Nephron progenitor cell (in vitro differentiated cells): Measurements from ENCODE around the gene GRK5.

ENCODE experiments used
- DNase-seq: peaks from one replicate; pipeline ENCODE4 v3.0.0; 2021
- H3K27ac Mint-ChIP-seq: 2 replicates; pipeline ENCODE4 v1.8.0; 2021; ENCODE audit warnings: mild to moderate bottlenecking, moderate library complexity, mixed read lengths
- H3K27me3 Mint-ChIP-seq: 2 replicates; pipeline ENCODE4 v1.8.0; 2021; ENCODE audit warnings: mild to moderate bottlenecking, low read depth, mixed read lengths; ENCODE audit not compliant: poor library complexity
- H3K36me3 Mint-ChIP-seq: 2 replicates; pipeline ENCODE4 v1.8.0; 2021; ENCODE audit warnings: low read depth, mixed read lengths
- H3K4me1 Mint-ChIP-seq: 2 replicates; pipeline ENCODE4 v1.8.0; 2021; ENCODE audit warnings: mixed read lengths
- H3K4me3 Mint-ChIP-seq: 2 replicates; pipeline ENCODE4 v1.8.0; 2021; ENCODE audit warnings: mild to moderate bottlenecking, moderate library complexity, mixed read lengths
- H3K9me3 Mint-ChIP-seq: 2 replicates; pipeline ENCODE4 v1.8.0; 2021; ENCODE audit warnings: mild to moderate bottlenecking, moderate library complexity, mixed read lengths
- CTCF ChIP-seq: fragments of 200-600 bp; sonication (generic); IDR thresholded peaks from 2 replicates; pipeline ENCODE4 v1.5.0; 2021; ENCODE audit warnings: antibody characterized with exemption

Gene GRK5

DNA sequence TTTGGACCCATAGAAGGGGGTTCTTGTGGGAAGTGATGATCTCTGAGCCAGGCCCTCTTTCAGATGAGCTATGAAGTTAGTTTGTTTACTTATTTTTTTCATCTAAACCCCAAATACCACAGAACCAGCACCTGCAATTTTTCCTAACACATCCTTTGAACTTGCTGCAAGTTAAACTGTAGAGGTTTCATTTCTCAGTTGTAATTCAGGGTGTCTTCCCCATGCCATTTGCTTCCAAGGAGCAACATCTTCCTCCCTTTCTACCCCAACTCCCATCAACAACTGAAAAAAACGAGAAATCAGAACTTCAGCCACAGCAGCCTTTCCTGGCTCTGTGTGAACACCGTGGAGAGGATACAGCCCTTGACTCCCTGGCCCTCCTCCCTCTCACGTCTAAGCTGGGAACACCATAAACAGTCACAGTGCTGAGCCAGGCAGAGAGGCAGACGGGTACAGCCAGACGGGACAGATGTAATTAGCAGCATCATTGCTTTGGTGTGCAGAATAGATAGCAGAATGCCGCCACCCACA is 271.5 kb downstream of the GRK5 start:
- Mint-ChIP-seq H3K9me3 (peaks cover 7% of the 10 kb centered on the region), H3K27ac (no peak overlapping the region), H3K36me3 (no peaks in the 10 kb centered on the region), H3K4me3 (no peak overlapping the region), H3K4me1 (peaks cover 28% of the 10 kb centered on the region), H3K27me3 (peaks cover 39% of the 10 kb centered on the region)
- DNase-seq: no peak
- no peak for TF ChIP-seq CTCF

DNA sequence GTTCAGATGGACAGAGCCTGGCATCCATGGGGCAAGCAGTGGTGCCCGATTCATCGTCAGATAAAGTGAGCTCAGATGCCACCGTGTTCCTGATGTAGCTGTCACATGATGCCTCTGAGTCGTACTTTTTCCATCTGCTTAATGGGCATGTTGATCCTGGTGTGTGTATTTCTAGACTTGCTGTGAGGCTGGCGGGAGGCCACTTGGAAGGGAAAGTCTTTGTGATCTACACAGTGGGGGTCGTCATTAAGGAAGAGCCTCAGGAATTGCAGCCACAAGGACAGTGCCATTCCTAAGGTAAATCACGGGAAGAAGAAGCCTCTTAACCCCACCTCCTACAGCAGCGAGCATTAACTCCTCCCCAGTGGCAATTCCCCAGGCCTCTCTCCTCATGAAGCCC is 272.2 kb downstream of the GRK5 start:
- Mint-ChIP-seq H3K36me3 (no peaks in the 10 kb centered on the region), H3K9me3 (peaks cover 4% of the 10 kb centered on the region), H3K27me3 (peaks cover 39% of the 10 kb centered on the region), H3K4me1 (peaks cover 28% of the 10 kb centered on the region), H3K27ac (no peak overlapping the region), H3K4me3 (no peak overlapping the region)
- no peak for DNase-seq
- TF ChIP-seq CTCF: no peak

DNA sequence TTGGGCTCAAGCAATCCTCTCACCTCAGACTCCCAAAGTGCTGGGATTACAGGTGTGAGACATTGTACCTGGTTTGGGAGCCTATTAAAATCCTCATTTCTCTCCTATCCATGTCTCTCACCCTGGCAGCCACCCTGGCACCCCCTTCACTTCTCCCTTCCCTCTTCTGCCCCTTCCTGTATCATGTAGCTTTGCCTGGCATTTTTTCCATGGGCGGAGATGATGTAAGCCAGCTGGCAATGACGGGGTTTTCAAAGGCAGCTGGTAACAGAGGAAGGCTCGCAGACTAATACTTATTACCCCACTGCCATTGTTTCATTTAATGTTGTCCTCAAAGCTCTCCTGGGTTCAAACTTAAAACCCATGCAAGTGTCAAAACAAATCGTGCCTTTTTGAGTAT is 273.3 kb downstream of the GRK5 start:
- no peak for DNase-seq
- Mint-ChIP-seq H3K9me3 (no peaks in the 10 kb centered on the region), H3K27ac (no peak overlapping the region)

DNA sequence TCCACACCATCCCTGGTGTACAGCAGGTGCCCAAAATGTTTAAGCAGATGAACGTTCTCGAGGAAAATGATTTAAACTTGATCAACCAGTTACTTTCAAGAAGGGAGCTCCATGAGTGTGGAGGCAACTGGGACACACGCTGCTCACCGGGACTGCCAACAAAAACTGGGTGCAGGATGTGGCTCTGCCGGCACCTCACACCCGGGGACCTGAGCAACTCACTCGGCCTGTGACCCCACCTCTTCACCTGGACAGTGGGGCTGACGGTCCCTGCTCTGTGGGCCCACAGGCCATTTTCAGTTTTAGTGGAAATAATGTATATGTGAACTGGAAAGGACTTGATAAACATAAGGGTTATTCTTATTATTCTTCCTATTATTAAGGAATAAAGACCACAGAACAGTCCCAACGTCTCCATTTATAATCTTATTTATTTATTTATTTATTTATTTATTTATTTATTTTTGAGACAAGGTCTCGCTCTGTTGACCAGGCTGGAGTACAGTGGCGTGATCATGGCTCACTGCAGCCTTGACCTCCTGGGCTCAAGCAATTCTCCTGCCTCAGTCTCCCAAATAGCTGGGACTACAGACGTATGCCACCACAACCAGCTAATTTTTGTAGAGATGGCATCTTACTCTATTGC is 274.5 kb downstream of the GRK5 start:
- Mint-ChIP-seq H3K4me3 (no peak overlapping the region), H3K27ac (no peak overlapping the region), H3K4me1 (peaks cover 28% of the 10 kb centered on the region), H3K36me3 (no peaks in the 10 kb centered on the region), H3K9me3 (no peaks in the 10 kb centered on the region), H3K27me3 (peaks cover 29% of the 10 kb centered on the region)
- TF ChIP-seq CTCF: no peak
- no peak for DNase-seq

More for the DNA sequence above, 273.3 kb downstream of the GRK5 start:
- peaks cover 28% of the 10 kb centered on the region for H3K4me1 Mint-ChIP-seq
- H3K27me3 Mint-ChIP-seq: peaks cover 39% of the 10 kb centered on the region
- no peaks in the 10 kb centered on the region for H3K36me3 Mint-ChIP-seq
- no peak overlapping the region for H3K4me3 Mint-ChIP-seq
- no peak for TF ChIP-seq CTCF

DNA sequence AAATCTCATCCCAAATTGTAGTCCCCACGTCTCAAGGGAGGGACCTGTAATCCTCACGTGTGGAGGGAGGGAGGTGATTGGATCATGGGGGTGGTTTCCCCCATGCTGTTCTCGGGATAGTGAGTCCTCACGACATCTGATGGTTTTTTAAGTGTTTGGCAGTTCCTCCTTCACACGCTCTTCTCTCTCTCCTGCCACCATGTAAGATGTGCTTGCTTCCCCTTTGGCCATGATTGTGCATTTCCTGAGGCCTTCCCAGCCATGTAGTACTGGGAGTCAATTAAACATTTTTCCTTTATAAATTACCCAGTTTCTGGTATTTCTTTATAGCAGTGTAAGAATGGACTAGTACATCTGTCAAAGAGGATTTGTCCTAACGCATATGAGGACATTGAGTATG is 275.6 kb downstream of the GRK5 start:
- no peaks in the 10 kb centered on the region for H3K9me3 Mint-ChIP-seq
- no peak for TF ChIP-seq CTCF
- H3K27ac Mint-ChIP-seq: no peak overlapping the region
- H3K27me3 Mint-ChIP-seq: peaks cover 19% of the 10 kb centered on the region
- DNase-seq: no peak
- H3K36me3 Mint-ChIP-seq: no peaks in the 10 kb centered on the region
- no peak overlapping the region for H3K4me3 Mint-ChIP-seq
- H3K4me1 Mint-ChIP-seq: peaks cover 23% of the 10 kb centered on the region

GRCh38 chr10:119483839-119484238 is 276.5 kb downstream of the GRK5 start:
- DNase-seq: no peak
- peaks cover 19% of the 10 kb centered on the region for H3K4me1 Mint-ChIP-seq
- H3K27ac Mint-ChIP-seq: no peak overlapping the region
- no peaks in the 10 kb centered on the region for H3K9me3 Mint-ChIP-seq
- H3K27me3 Mint-ChIP-seq: peaks cover 19% of the 10 kb centered on the region
- H3K4me3 Mint-ChIP-seq: no peak overlapping the region
- no peaks in the 10 kb centered on the region for H3K36me3 Mint-ChIP-seq
- TF ChIP-seq CTCF: no peak
